ENCODE measurements around the gene REG4.

Gene REG4

GRCh38 chr1:119778886-119779560, 32.2 kb downstream of the REG4 start:
- no peak for DNase-seq

GRCh38 chr1:119778359-119778758, 32.9 kb downstream of the REG4 start:
- no peak for DNase-seq

- no peak for DNase-seq
Measured at GRCh38 chr1:119774746-119775490, 36.3 kb downstream of the REG4 start.

- DNase-seq, result no peak
Measured at GRCh38 chr1:119773711-119774241, 37.5 kb downstream of the REG4 start.

GRCh38 chr1:119772298-119772697, 39.0 kb downstream of the REG4 start:
- DNase-seq, result no peak

- DNase-seq, result no peak
Measured at GRCh38 chr1:119771770-119772169, 39.5 kb downstream of the REG4 start.

GRCh38 chr1:119771016-119771415, 40.2 kb downstream of the REG4 start:
- DNase-seq, result no peak

GRCh38 chr1:119768778-119769177, 42.5 kb downstream of the REG4 start, which contains the start of gene HMGCS2:
Gene HMGCS2 (minus strand): TSS chr1:119768905. CDS start chr1:119768844, 61 bp downstream.
- DNase-seq, result no peak

GRCh38 chr1:119767486-119767885, 43.8 kb downstream of the REG4 start:
- no peak for DNase-seq

GRCh38 chr1:119766374-119766794, 44.9 kb downstream of the REG4 start:
- no peak for DNase-seq

GRCh38 chr1:119764220-119764619, 47.0 kb downstream of the REG4 start:
- DNase-seq, result no peak

- no peak for DNase-seq
Measured at GRCh38 chr1:119762953-119763352, 48.3 kb downstream of the REG4 start.

GRCh38 chr1:119762409-119762808, 48.9 kb downstream of the REG4 start:
- DNase-seq, result no peak

GRCh38 chr1:119758584-119758983, 52.7 kb downstream of the REG4 start:
- DNase-seq, result no peak

- no peak for DNase-seq
Measured at GRCh38 chr1:119752592-119752991, 58.7 kb downstream of the REG4 start.

- no peak for DNase-seq
Measured at GRCh38 chr1:119748040-119748439, 63.2 kb downstream of the REG4 start.

GRCh38 chr1:119747451-119747850, 63.8 kb downstream of the REG4 start:
- no peak for DNase-seq

GRCh38 chr1:119745034-119745433, 66.2 kb downstream of the REG4 start:
- DNase-seq, result no peak

- DNase-seq, result no peak
Measured at GRCh38 chr1:119744598-119744942, 66.7 kb downstream of the REG4 start.
